Pancreas (tissue), 10 donors: ENCODE results near the gene MGMT. TPM values are rescaled to one million over a fixed set of nuclear protein-coding genes. Genes with fewer than 3 reads are reported as not detected.

Experiments used
- ATAC-seq, 4 donors: fragments of 200-7000 bp; cut with Tn5 transposase; one replicate each; pipeline versions ENCODE4 v1.8.0 to v1.9.1; 2020; ENCODE audit warnings: mild to moderate bottlenecking in 4 of 4, moderate library complexity in 4 of 4
- DNase-seq, 6 donors: peaks; one replicate each; pipeline ENCODE4 v3.0.0-alpha.2; 2020
- FAIRE-seq: peaks from 2 replicates; lab custom pipeline; 2012; peaks lifted over from hg19 to GRCh38; lab: Jason Lieb, UNC
- H3K27ac ChIP-seq, 4 donors: fragments of 200-600 bp; sonication (generic); 1 replicate in 3 of 4; 2 replicates in 1 of 4; pipeline versions ENCODE4 v1.5.0 to v1.8.0; 2020
- H3K27me3 ChIP-seq, 4 donors: fragments of 200-600 bp; one replicate each; pipeline ENCODE4 v1.8.0; 2021
- H3K36me3 ChIP-seq, 3 donors: fragments of 200-600 bp; sonication (generic) in 1 of 3; one replicate each; pipeline versions ENCODE4 v1.5.0 to v1.8.0; 2020 to 2021
- H3K4me1 ChIP-seq, 3 donors: fragments of 200-600 bp; one replicate each; pipeline ENCODE4 v1.8.0; 2021
- H3K4me3 ChIP-seq, 4 donors: fragments of 200-600 bp; sonication (generic) in 2 of 4; one replicate each; pipeline versions ENCODE4 v1.5.0 to v1.8.0; 2020 to 2021
- H3K9me3 ChIP-seq, 4 donors: fragments of 200-600 bp; one replicate each; pipeline ENCODE4 v1.8.0; 2021
- WGBS, 2 donors: extraction: QIAGEN DNeasy Blood & Tissue Kit; methylation state at CpG; one replicate each; pipeline ENCODE4 v1.1.7; 2013; 5-methylcytosine and 5-hydroxymethylcytosine counted together
- intact Hi-C, 3 donors: fragments of 100-400 bp; cut with DNase I; formaldehyde crosslinking; loops; one replicate each; pipeline versions ENCODE4 v1.11.1 to v1.14.2; 2022
- polyA plus RNA-seq, 2 donors: library from polyadenylated mRNA; stranded (reverse); fragments of 200-250 nt; gene quantifications; one replicate each; pipeline ENCODE4 v1.2.3, GENCODE V29; 2013
- total RNA-seq, 6 donors: library from RNA; stranded (reverse); fragmentation: NEBNext Ultra II Directional in 4 of 6; extraction: Animal tissue kit (Norgen Biotek cat#: 25700) in 4 of 6; gene quantifications; one replicate each; pipeline versions ENCODE4 v1.2.1 to v1.2.4, GENCODE V29; 2021 to 2023
- TF ChIP-seq, protein P1 (sequence below), 4 donors: fragments of 200-600 bp; sonication (generic) in 3 of 4; IDR thresholded peaks; one replicate each; pipeline versions ENCODE4 v1.5.0 to v1.8.0; 2021; ENCODE audit warnings: antibody characterized with exemption in 4 of 4
- donor health status: healthy with polysubstance abuse.
- donor health status: DM: no; HTN: no; CAD: no; lungs with moderate emphysema.
- donor health status: DM: no; HTN: no; CAD: no.
- donor health status: control.
- donor health status: control.
- donor health status: Bipolar disorder and iron deficiency.
- donor health status: DM: yes; HTN: yes; CAD: no.
- donor health status: DM: no; HTN: no; CAD: no.
- donor health status: DM: no; HTN: no; CAD: no.
- donor health status: DM: yes; HTN: yes; CAD: no.

The MGMT gene
- total and polyA plus RNA-seq, 8 donors: 9.1 to 18.6 (median 12.0) TPM

DNA sequence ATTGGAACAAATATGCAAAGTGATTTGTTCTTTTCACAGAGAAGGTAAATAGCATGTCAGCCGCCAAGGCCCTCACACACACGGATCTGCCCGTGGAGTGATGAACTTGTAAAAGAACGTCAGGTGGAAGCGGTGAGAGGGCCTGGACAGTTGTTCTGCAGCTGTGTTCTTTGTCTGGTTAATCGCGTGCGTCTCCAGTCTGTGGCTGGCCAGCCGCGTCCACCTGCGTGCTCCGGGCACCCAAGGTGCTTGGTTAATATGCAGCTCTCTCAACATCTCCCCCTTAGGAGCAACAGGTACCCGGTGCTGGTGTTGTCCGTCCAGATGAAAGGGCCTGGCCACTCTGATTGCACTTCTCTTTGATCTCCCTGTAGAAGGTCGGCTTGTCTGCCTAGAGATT, 162.9 kb downstream of the MGMT start:
- Histone ChIP-seq H3K36me3 (no peaks in the 10 kb centered on the region), H3K9me3 (no peaks in the 10 kb centered on the region), H3K4me3 (no peak overlapping the region), H3K27me3 (no peaks in the 10 kb centered on the region), H3K4me1 (no peaks in the 10 kb centered on the region), H3K27ac (no peak overlapping the region)
- DNase-seq: no peak
- FAIRE-seq: no peak
- intact Hi-C loops: no loop called here
- WGBS, 2 donors: 93 to 95% methylated on average over 15 of the region's 15 CpGs
- ATAC-seq: no peak
- TF ChIP-seq, protein P1, sequence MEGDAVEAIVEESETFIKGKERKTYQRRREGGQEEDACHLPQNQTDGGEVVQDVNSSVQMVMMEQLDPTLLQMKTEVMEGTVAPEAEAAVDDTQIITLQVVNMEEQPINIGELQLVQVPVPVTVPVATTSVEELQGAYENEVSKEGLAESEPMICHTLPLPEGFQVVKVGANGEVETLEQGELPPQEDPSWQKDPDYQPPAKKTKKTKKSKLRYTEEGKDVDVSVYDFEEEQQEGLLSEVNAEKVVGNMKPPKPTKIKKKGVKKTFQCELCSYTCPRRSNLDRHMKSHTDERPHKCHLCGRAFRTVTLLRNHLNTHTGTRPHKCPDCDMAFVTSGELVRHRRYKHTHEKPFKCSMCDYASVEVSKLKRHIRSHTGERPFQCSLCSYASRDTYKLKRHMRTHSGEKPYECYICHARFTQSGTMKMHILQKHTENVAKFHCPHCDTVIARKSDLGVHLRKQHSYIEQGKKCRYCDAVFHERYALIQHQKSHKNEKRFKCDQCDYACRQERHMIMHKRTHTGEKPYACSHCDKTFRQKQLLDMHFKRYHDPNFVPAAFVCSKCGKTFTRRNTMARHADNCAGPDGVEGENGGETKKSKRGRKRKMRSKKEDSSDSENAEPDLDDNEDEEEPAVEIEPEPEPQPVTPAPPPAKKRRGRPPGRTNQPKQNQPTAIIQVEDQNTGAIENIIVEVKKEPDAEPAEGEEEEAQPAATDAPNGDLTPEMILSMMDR (IDR thresholded peaks at IDR 0.05): no peak

DNA sequence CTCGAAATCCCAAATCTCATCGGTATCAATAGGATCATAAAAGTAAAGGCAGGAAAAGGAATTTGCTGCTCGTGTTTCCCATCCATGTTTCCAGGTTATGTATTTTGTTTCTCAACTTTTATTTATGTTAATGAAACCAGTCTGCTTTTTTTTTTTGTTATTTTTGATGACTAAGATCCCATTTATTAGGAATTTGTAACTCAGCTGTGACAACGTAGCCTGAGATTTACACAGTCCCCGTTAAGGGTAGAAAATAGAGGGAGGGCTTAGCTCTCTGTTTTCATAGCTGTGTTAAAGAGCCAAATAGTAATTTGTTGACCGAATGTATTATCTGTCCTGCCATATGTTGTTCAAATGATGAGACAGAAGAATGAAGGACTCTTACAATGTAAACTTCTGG, 164.0 kb downstream of the MGMT start:
- ATAC-seq (no peak), DNase-seq (no peak), FAIRE-seq (no peak)
- H3K36me3 ChIP-seq: no peaks in the 10 kb centered on the region
- TF ChIP-seq, protein P1 (IDR thresholded peaks at IDR 0.05): no peak
- no peaks in the 10 kb centered on the region for H3K4me1 ChIP-seq
- H3K4me3 ChIP-seq: no peak overlapping the region
- no peak overlapping the region for H3K27ac ChIP-seq
- intact Hi-C loops: no loop called here
- H3K9me3 ChIP-seq: no peaks in the 10 kb centered on the region
- no peaks in the 10 kb centered on the region for H3K27me3 ChIP-seq
- 87 to 88% methylated on average over 6 of the region's 6 CpGs for WGBS, 2 donors

DNA sequence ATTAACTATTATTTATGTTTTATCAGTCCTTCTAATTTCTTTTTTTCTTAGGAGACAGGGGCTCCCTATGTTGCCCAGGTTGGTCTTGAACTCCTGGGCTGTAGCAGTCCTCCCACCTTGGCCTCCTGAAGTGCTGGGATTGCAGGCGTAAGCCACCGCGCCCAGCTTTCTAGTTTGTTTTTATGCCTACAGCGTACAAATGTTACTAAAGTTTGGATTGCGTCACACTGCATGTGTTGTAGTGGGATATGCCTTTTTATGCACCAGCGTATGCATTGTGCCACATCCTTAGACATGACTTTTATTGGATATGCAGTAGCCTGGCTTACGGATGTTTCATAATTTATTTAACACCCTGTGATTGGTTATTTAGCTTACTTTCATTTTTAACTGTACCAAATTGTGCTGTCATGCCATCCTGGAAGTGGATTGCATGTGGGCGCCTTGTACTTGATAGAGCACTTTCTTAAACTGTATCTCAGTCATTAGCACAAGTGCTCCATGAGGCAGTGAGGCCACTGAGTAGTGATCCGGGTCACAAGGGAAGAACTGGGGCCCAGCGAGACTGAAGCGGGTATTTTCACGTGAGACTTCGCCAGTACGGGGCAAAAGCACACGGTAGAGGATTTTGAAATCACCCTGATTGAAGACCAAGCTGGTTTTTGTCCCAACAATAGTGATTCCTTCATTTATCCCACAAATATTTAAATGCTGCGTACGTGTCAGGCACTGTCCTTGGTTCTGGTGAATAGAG, 165.0 kb downstream of the MGMT start:
- intact Hi-C loops: no loop called here
- TF ChIP-seq, protein P1 (IDR thresholded peaks at IDR 0.05): no peak
- DNase-seq: no peak
- Histone ChIP-seq H3K27ac (no peak overlapping the region), H3K4me3 (no peak overlapping the region), H3K36me3 (no peaks in the 10 kb centered on the region), H3K27me3 (no peaks in the 10 kb centered on the region), H3K4me1 (no peaks in the 10 kb centered on the region), H3K9me3 (no peaks in the 10 kb centered on the region)
- 91 to 92% methylated on average over 17 of the region's 17 CpGs for WGBS, 2 donors
- ATAC-seq: no peak
- no peak for FAIRE-seq

DNA sequence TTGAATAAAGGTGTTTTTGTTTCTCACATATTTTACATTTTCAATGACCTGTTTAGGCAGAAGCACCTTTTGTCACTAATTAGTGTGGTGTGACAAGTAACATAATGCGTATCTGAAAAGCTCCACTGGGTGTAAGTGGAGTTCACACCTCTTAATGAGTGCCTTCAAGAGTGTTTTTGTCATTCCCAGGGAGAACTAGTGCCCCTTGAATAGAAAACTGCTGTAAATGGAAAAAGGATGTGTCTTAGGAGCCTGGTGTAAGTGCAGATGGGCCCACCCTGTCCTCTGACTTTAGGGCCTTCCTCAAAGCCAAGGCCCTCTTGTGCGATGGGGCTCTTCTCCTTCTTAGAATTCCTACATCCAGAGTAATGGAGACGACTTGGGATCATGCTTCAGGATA, 170.0 kb downstream of the MGMT start:
- ATAC-seq (no peak), DNase-seq (no peak), FAIRE-seq (no peak)
- 87 to 94% methylated on average over 3 of the region's 3 CpGs for WGBS, 2 donors
- H3K4me1 ChIP-seq: no peaks in the 10 kb centered on the region
- no peaks in the 10 kb centered on the region for H3K27me3 ChIP-seq
- no peak overlapping the region for H3K4me3 ChIP-seq
- no peak overlapping the region for H3K27ac ChIP-seq
- TF ChIP-seq, protein P1 (IDR thresholded peaks at IDR 0.05): no peak
- intact Hi-C loops: no loop called here
- no peaks in the 10 kb centered on the region for H3K36me3 ChIP-seq
- H3K9me3 ChIP-seq: no peaks in the 10 kb centered on the region

DNA sequence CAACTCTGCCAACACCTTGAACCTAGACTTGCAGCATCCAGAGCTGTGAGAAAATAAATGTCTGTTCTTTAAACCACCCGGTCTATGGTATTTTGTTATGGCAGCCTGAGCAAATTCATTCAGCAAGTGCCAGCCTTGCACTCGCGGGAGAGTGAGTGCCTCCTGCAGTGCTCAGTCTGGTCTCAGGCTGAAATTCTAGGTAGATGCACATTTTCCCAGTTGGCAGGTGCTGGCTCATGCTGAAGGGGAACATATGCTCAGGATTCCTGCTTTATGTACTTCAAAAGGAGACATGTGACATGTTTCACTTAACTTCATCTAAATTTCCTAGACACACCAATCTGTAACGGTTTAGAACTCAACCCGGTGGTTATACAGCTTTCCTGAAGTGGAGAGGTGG, 170.8 kb downstream of the MGMT start:
- TF ChIP-seq, protein P1 (IDR thresholded peaks at IDR 0.05): no peak
- H3K4me1 ChIP-seq: no peaks in the 10 kb centered on the region
- intact Hi-C loops: no loop called here
- no peak overlapping the region for H3K4me3 ChIP-seq
- H3K36me3 ChIP-seq: no peaks in the 10 kb centered on the region
- no peak for ATAC-seq
- no peaks in the 10 kb centered on the region for H3K9me3 ChIP-seq
- H3K27me3 ChIP-seq: no peaks in the 10 kb centered on the region
- no peak for DNase-seq
- H3K27ac ChIP-seq: no peak overlapping the region
- 84 to 94% methylated on average over 5 of the region's 5 CpGs for WGBS, 2 donors
- no peak for FAIRE-seq
